GM20000 (cell line): ENCODE data around the gene KCNQ1.

Experiments used
- DNase-seq: peaks from one replicate; pipeline ENCODE4 v3.0.0; 2012; ENCODE audit warnings: low spot score
- CTCF ChIP-seq: IDR thresholded peaks from 2 replicates; pipeline ENCODE4 v1.5.1; 2012; ENCODE audit warnings: mild to moderate bottlenecking, control low read depth; ENCODE audit errors: extremely low read depth, missing control alignments

Gene KCNQ1

GRCh38 chr11:2561696-2562581, 117.1 kb downstream of the KCNQ1 start:
- no peak for DNase-seq
- TF ChIP-seq CTCF = no peak

GRCh38 chr11:2562890-2563212, 118.0 kb downstream of the KCNQ1 start:
- no peak for TF ChIP-seq CTCF
- DNase-seq = no peak

- no peak for DNase-seq
- TF ChIP-seq CTCF = no peak
These were observed 118.6 kb downstream of the KCNQ1 start for GRCh38 chr11:2563213-2564007.

DNA sequence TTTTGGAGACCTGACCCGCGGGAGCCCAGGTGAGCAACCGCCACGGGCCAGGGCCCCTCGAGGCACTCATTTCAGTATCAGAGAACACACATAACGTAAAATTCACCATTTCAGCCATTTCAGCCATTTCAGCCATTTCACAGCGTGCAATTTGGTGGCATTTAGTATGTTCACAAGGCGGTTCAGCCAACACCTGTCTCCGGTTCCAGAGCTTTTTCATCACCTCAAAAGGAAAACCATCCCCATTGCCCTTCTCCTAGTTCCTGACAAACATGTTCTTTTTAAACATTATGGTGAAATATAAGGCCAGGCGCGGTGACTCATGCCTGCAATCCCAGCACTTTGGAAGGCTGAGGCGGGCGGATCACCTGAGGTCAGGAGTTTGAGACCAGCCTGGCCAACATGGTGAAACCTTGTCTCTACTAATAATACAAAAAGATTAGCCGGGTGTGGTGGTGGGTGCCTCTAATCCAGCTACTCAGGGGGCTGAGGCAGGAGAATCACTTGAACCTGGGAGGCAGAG, 119.3 kb downstream of the KCNQ1 start:
- no peak for DNase-seq
- TF ChIP-seq CTCF = no peak

DNA sequence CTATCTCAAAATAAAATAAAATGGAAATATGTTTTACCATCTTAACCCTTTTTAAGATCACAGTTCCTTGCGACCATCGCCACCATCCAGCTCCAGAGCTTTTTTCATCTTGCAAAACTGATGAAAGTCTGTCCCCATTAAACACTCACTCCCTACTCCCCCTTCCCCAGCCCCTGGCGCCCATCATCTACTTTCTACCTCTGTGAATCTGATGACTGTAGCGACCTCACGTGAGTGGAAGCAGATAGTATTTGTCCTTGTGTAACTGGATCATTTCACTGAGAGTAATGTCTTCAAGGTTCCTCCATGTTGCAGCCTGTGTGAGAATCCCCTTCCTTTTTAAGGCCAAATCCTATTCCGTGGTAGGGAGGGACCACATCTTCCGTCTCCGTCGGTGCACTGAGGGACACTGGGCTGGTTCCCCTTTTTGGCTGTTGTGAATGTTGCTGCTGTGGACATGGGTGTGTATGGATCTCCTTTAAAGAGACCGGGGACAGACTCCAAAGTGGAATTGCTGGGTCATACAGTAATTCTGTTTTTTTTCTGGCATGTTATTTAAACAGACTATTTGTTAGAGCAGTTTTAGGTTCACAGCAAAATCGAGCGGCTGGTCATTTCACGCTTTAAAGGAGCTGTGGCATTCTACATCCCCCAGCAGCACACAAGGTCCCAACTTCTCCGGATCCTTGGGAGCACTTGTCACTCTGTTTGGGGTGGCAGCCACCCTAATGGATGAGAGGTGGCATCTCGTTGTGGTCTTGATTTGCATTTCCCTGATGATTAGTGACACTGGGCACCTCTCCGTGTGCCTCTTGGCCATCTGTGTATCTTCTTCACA, 120.0 kb downstream of the KCNQ1 start:
- DNase-seq = no peak
- no peak for TF ChIP-seq CTCF

GRCh38 chr11:2565447-2566222, 120.8 kb downstream of the KCNQ1 start:
- no peak for TF ChIP-seq CTCF
- no peak for DNase-seq
